ENCODE data around the gene VENTX.
"Not testable (repeated sequence)": the region's sequence is repeated elsewhere in the genome, so short reads cannot be mapped to it uniquely, and the experiment has no call there.

Gene VENTX

GRCh38 chr10:133214468-133215410 lies 22.9 kb upstream of the VENTX start:
- FAIRE-seq (no peak), DNase-seq (ENCODE audit: low spot score) (no peak)

GRCh38 chr10:133215586-133215985 lies 22.1 kb upstream of the VENTX start:
- FAIRE-seq: no peak

GRCh38 chr10:133216776-133217175 lies 20.9 kb upstream of the VENTX start:
- FAIRE-seq: no peak
- no peak for DNase-seq (ENCODE audit: low spot score)

More at GRCh38 chr10:133215586-133215985, 22.1 kb upstream of the VENTX start:
- no peak for DNase-seq (ENCODE audit: low spot score)

- DNase-seq (ENCODE audit: low spot score): no peak
- FAIRE-seq: no peak
These were observed 19.7 kb upstream of the VENTX start for GRCh38 chr10:133217800-133218589.

GRCh38 chr10:133218891-133219290 lies 18.8 kb upstream of the VENTX start:
- no peak for DNase-seq (ENCODE audit: low spot score)
- no peak for FAIRE-seq

GRCh38 chr10:133219782-133220181 lies 17.9 kb upstream of the VENTX start:
- no peak for DNase-seq (ENCODE audit: low spot score)
- FAIRE-seq: no peak

GRCh38 chr10:133221331-133221730 lies 16.3 kb upstream of the VENTX start:
- DNase-seq (ENCODE audit: low spot score): no peak

GRCh38 chr10:133221756-133222155 lies 15.9 kb upstream of the VENTX start:
- not testable (repeated sequence) for DNase-seq (ENCODE audit: low spot score); FAIRE-seq

More at GRCh38 chr10:133221331-133221730, 16.3 kb upstream of the VENTX start:
- FAIRE-seq: no peak

- DNase-seq (ENCODE audit: low spot score) (no peak), FAIRE-seq (no peak)
These were observed 13.6 kb upstream of the VENTX start for GRCh38 chr10:133224076-133224475.

- FAIRE-seq: no peak
- DNase-seq (ENCODE audit: low spot score): no peak
These were observed 12.8 kb upstream of the VENTX start for GRCh38 chr10:133224756-133225372.

- DNase-seq (ENCODE audit: low spot score) (no peak), FAIRE-seq (no peak)
These were observed 11.9 kb upstream of the VENTX start for GRCh38 chr10:133225707-133226191.

GRCh38 chr10:133226251-133226808 lies 11.3 kb upstream of the VENTX start:
- no peak for DNase-seq (ENCODE audit: low spot score)
- FAIRE-seq: no peak

- DNase-seq (ENCODE audit: low spot score) (no peak), FAIRE-seq (no peak)
These were observed 10.4 kb upstream of the VENTX start for GRCh38 chr10:133227256-133227655.

GRCh38 chr10:133229265-133230043 lies 8.2 kb upstream of the VENTX start:
- DNase-seq (ENCODE audit: low spot score) (no peak), FAIRE-seq (no peak)

- DNase-seq (ENCODE audit: low spot score) (no peak), FAIRE-seq (no peak)
These were observed 7.7 kb upstream of the VENTX start, which contains the start of gene UTF1 for GRCh38 chr10:133230044-133230361. Gene UTF1 (plus strand): TSS chr10:133230217. CDS start chr10:133230289, 72 bp downstream.

- FAIRE-seq (no peak), DNase-seq (ENCODE audit: low spot score) (no peak)
These were observed 7.1 kb upstream of the VENTX start for GRCh38 chr10:133230387-133231195.

- DNase-seq (ENCODE audit: low spot score) (no peak), FAIRE-seq (no peak)
These were observed 6.3 kb upstream of the VENTX start for GRCh38 chr10:133231244-133231945.

GRCh38 chr10:133231946-133232574 lies 5.6 kb upstream of the VENTX start:
- FAIRE-seq (no peak), DNase-seq (ENCODE audit: low spot score) (no peak)

- DNase-seq (ENCODE audit: low spot score): not testable (repeated sequence)
These were observed 2.9 kb upstream of the VENTX start for GRCh38 chr10:133234796-133235195.

More at GRCh38 chr10:133234796-133235195, 2.9 kb upstream of the VENTX start:
- FAIRE-seq: not testable (repeated sequence)

All from RCC 7860 (cell line).